Measurements from ENCODE around the gene KATNB1.

DNA sequence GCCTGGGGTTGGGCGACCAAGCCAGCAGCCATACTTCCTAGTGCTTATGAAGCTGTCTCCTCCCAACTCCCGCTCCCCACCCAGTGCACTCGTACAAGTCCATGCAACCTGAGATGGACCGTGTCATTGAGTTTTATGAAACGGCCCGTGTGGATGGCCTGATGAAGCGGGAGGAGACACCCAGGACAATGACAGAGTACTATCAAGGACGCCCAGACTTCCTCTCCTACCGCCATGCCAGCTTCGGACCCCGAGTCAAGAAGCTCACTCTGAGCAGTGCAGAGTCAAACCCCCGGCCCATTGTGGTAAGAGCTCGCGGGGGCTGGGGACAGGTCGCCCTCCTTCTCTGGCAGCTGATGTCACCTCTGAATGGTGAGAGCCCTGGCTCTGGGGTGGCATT is 11.0 kb upstream of the KATNB1 start:
- TF ChIP-seq CTCF (IDR thresholded peaks at IDR 0.05), result no peak
- TF ChIP-seq EP300 (IDR thresholded peaks at IDR 0.05; ENCODE audit: borderline replicate concordance in 1 of 2, low read depth in 1 of 2, low read length in 1 of 2), result no peak
- no peak for TF ChIP-seq CHD2 (IDR thresholded peaks at IDR 0.05; ENCODE audit: low read length, partially characterized antibody)
- TF ChIP-seq, protein P1, sequence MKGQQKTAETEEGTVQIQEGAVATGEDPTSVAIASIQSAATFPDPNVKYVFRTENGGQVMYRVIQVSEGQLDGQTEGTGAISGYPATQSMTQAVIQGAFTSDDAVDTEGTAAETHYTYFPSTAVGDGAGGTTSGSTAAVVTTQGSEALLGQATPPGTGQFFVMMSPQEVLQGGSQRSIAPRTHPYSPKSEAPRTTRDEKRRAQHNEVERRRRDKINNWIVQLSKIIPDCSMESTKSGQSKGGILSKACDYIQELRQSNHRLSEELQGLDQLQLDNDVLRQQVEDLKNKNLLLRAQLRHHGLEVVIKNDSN (IDR thresholded peaks at IDR 0.05; ENCODE audit: borderline replicate concordance, low read depth), result no peak
- TF ChIP-seq RFX5 (IDR thresholded peaks at IDR 0.05; ENCODE audit: low read length), result no peak
- no peak for TF ChIP-seq GABPA (IDR thresholded peaks at IDR 0.05; ENCODE audit: low read depth)
- TF ChIP-seq FOXM1 (IDR thresholded peaks at IDR 0.05; ENCODE audit: low read depth), result no peak
- no peak for TF ChIP-seq POLR2AphosphoS5 (IDR thresholded peaks at IDR 0.05; ENCODE audit: low read depth, low read length)
- TF ChIP-seq EZH2phosphoT487 (IDR thresholded peaks at IDR 0.05; ENCODE audit: borderline replicate concordance, low read depth), result no peak
- TF ChIP-seq ELF1 (IDR thresholded peaks at IDR 0.05), result no peak
- TF ChIP-seq IRF3 (IDR thresholded peaks at IDR 0.05; ENCODE audit: low read depth, low read length), result no peak
- no peak for TF ChIP-seq RAD21 (IDR thresholded peaks at IDR 0.05; ENCODE audit: low read length)
